ENCODE results near the gene RALGAPA2.

GRCh38 chr20:20360464-20360863 is 352.0 kb downstream of the RALGAPA2 start:
- TF ChIP-seq EZH2 (IDR thresholded peaks at IDR 0.05; ENCODE audit: insufficient read depth, poor library complexity, severe bottlenecking) (no peak), EZH2phosphoT487 (IDR thresholded peaks at IDR 0.05; ENCODE audit: insufficient read depth, low read depth) (no peak)

All from GM23248 (cell line).